K562 (cell line): Measurements from ENCODE around the gene ARL2. TPM values are rescaled to one million over a fixed set of nuclear protein-coding genes. Genes with fewer than 3 reads are reported as not detected.

ENCODE experiments used
- ADNP ChIP-seq: fragments of 200-800 bp; sonication (Bioruptor generic); IDR thresholded peaks from 2 replicates; pipeline ENCODE4 v1.6.1; 2016; ENCODE audit warnings: missing genetic modification characterization, missing compliant biosample characterization
- BCL6 ChIP-seq: fragments of 250-450 bp; sonication (Bioruptor Pico); IDR thresholded peaks from 2 replicates; pipeline ENCODE4 v1.4.0; 2020
- CBFA2T2 ChIP-seq: fragments of 450-650 bp; conservative IDR thresholded peaks from 2 replicates; pipeline ENCODE4 v1.6.1; 2017; ENCODE audit warnings: mild to moderate bottlenecking
- CCNT2 ChIP-seq: IDR thresholded peaks from 2 replicates; pipeline ENCODE4 v1.6.1; 2011; ENCODE audit warnings: borderline replicate concordance, low read depth, mild to moderate bottlenecking, moderate library complexity, mixed read lengths, low read length; ENCODE audit not compliant: insufficient read length; ENCODE audit errors: extremely low read depth
- CXXC5 ChIP-seq: fragments of 250-450 bp; sonication (Bioruptor Pico); IDR thresholded peaks from 2 replicates; pipeline ENCODE4 v1.8.0; 2022; ENCODE audit warnings: inconsistent platforms, mild to moderate bottlenecking, moderate library complexity
- DPF2 ChIP-seq: fragments of 450-650 bp; IDR thresholded peaks from 2 replicates; pipeline ENCODE4 v1.6.1; 2016
- E2F6 ChIP-seq, 2 experiments: IDR thresholded peaks; 2 replicates each; pipeline ENCODE4 v1.6.1; 2011; ENCODE audit warnings: borderline replicate concordance in 1 of 2, control low read depth in 1 of 2, low read depth in 1 of 2, low read length in 1 of 2, mild to moderate bottlenecking in 1 of 2, mixed read lengths in 1 of 2, moderate library complexity in 1 of 2; ENCODE audit not compliant: insufficient read depth in 1 of 2, insufficient read length in 1 of 2, poor library complexity in 1 of 2, severe bottlenecking in 1 of 2; ENCODE audit errors: extremely low read depth in 1 of 2
- ETS2 ChIP-seq: IDR thresholded peaks from 2 replicates; pipeline ENCODE4 v1.6.1; 2016; ENCODE audit warnings: borderline replicate concordance, missing genetic modification characterization, mild to moderate bottlenecking, moderate library complexity, missing compliant biosample characterization; ENCODE audit not compliant: poor library complexity, severe bottlenecking
- ETV1 ChIP-seq: fragments of 450-650 bp; conservative IDR thresholded peaks from 2 replicates; pipeline ENCODE4 v1.6.1; 2016; ENCODE audit warnings: missing genetic modification characterization, control low read depth, low read depth, missing compliant biosample characterization
- GTF3C2 ChIP-seq: IDR thresholded peaks from 3 replicates; pipeline ENCODE4 v1.6.1; 2011; ENCODE audit warnings: borderline replicate concordance, mild to moderate bottlenecking, moderate library complexity; ENCODE audit not compliant: insufficient read length; ENCODE audit errors: extremely low read depth
- MAFG ChIP-seq: fragments of 450-650 bp; conservative IDR thresholded peaks from 2 replicates; pipeline ENCODE4 v1.6.1; 2016; ENCODE audit warnings: missing genetic modification characterization, missing compliant biosample characterization
- POLR2AphosphoS2 ChIP-seq: IDR thresholded peaks from 2 replicates; pipeline ENCODE4 v1.6.1; 2012; ENCODE audit warnings: low read length, improper control_type of control experiment
- PRMT5 ChIP-seq: sonication (generic); formaldehyde crosslinking; IDR thresholded peaks from 2 replicates; pipeline ENCODE4 v1.5.0; 2020; ENCODE audit warnings: missing genetic modification reagents
- STAT5B ChIP-seq: fragments of 250-450 bp; sonication (Bioruptor Pico); IDR thresholded peaks from 2 replicates; pipeline ENCODE4 v1.8.0; 2021; ENCODE audit warnings: mild to moderate bottlenecking, inconsistent platforms
- TFAM ChIP-seq: fragments of 250-450 bp; sonication (Bioruptor Pico); conservative IDR thresholded peaks from 2 replicates; pipeline ENCODE4 v1.5.0; 2021; ENCODE audit warnings: mild to moderate bottlenecking, moderate library complexity
- TSHZ1 ChIP-seq: fragments of 250-450 bp; sonication (Bioruptor Pico); IDR thresholded peaks from 2 replicates; pipeline ENCODE4 v1.4.0; 2020; ENCODE audit warnings: mild to moderate bottlenecking, moderate library complexity
- ZFX ChIP-seq: sonication (generic); formaldehyde crosslinking; IDR thresholded peaks from 2 replicates; pipeline ENCODE4 v1.8.0; 2022; ENCODE audit warnings: mild to moderate bottlenecking, missing genetic modification reagents, moderate library complexity
- ZNF174 ChIP-seq: fragments of 250-450 bp; sonication (Bioruptor Pico); IDR thresholded peaks from 2 replicates; pipeline ENCODE4 v1.4.0; 2020; ENCODE audit warnings: mild to moderate bottlenecking
- ZNF197 ChIP-seq: fragments of 200-800 bp; sonication (Bioruptor generic); IDR thresholded peaks from 2 replicates; pipeline ENCODE4 v1.6.1; 2016; ENCODE audit warnings: low read depth, missing genetic modification characterization, missing compliant biosample characterization
- ZNF57 ChIP-seq: fragments of 450-650 bp; formaldehyde crosslinking; IDR thresholded peaks from 2 replicates; pipeline ENCODE4 v1.4.0; 2020; ENCODE audit warnings: mild to moderate bottlenecking, moderate library complexity
- ZNF766 ChIP-seq: fragments of 200-800 bp; sonication (Bioruptor generic); conservative IDR thresholded peaks from 2 replicates; pipeline ENCODE4 v1.6.1; 2016; ENCODE audit warnings: missing genetic modification characterization, missing compliant biosample characterization
- polyA plus RNA-seq, 8 experiments: library from polyadenylated mRNA; depleted of rRNA in 4 of 8; stranded (reverse) in 5 of 8; unstranded in 3 of 8; fragments of >200 nt; fragmentation: Nextera tagmentation in 2 of 8; fragmentation: Illumina TruSeq in 1 of 8; extraction: Ambion mirVana in 2 of 8; extraction: Trizol in 1 of 8; gene quantifications; 2 replicates each; pipeline versions ENCODE4 v1.2.1 to v1.2.3, GENCODE V29; 2011 to 2014; ENCODE audit warnings: inconsistent platforms in 1 of 8, missing spikeins in 1 of 8
- total RNA-seq, 7 experiments: library from RNA; depleted of rRNA in 6 of 7; stranded (reverse); fragments of >200 nt in 6 of 7; fragmentation: Illumina TruSeq in 2 of 7; extraction: Trizol in 2 of 7; gene quantifications; 2 replicates each; pipeline versions ENCODE4 v1.2.1 to v1.2.3, GENCODE V29; 2011 to 2021; ENCODE audit warnings: low replicate concordance in 1 of 7

Gene ARL2
- total and polyA plus RNA-seq, 9 of the 15 experiments (the other 6 are each of a cell fraction or from before 2014, with no cell fraction given): 5.7 to 154 (median 92.2) TPM

- TF ChIP-seq TSHZ1 (no peak), E2F6 (IDR thresholded peaks at IDR 0.05; ENCODE audit: borderline replicate concordance in 1 of 2, extremely low read depth in 1 of 2, insufficient read depth in 1 of 2, insufficient read length in 1 of 2, low read depth in 1 of 2, low read length in 1 of 2, poor library complexity in 1 of 2, severe bottlenecking in 1 of 2) (peak in 1 of 2 experiments; percentile 11), CBFA2T2 (no peak), ZNF766 (CRISPR knock-in tag) (no peak), MAFG (tag) (no peak), STAT5B (no peak), ZNF174 (CRISPR knock-in tag) (no peak), POLR2AphosphoS2 (no peak), CXXC5 (CRISPR knock-in tag) (peak; percentile 57), ETS2 (tag) (no peak), GTF3C2 (no peak), DPF2 (no peak), ADNP (tag) (no peak), PRMT5 (CRISPR knock-in tag) (no peak), ZFX (peak; percentile 22; the same call in 1 of the 2 replicates), ETV1 (tag) (no peak), CCNT2 (no peak), ZNF57 (CRISPR knock-in tag) (no peak), BCL6 (CRISPR knock-in tag) (no peak), ZNF197 (CRISPR knock-in tag) (no peak), TFAM (CRISPR knock-in tag) (no peak)
Observed at GRCh38 chr11:64998690-64999431, 15.1 kb upstream of the ARL2 start (continued).
